GM21390 (cell line): ENCODE measurements around the gene HSD17B1.
"Not testable (repeated sequence)": the region's sequence is repeated elsewhere in the genome, so short reads cannot be mapped to it uniquely, and the experiment has no call there.

ENCODE experiments used
- ATAC-seq: cut with Tn5 transposase; IDR thresholded peaks from one replicate; pipeline ENCODE4 v1.9.1; 2021; ENCODE audit not compliant: unreplicated experiment

Gene HSD17B1

GRCh38 chr17:42552736-42553135, at the start of gene HSD17B1:
HSD17B1 (plus strand) TSS chr17:42552923; CDS start chr17:42552934, 11 bp downstream.
- not testable (repeated sequence) for ATAC-seq

DNA sequence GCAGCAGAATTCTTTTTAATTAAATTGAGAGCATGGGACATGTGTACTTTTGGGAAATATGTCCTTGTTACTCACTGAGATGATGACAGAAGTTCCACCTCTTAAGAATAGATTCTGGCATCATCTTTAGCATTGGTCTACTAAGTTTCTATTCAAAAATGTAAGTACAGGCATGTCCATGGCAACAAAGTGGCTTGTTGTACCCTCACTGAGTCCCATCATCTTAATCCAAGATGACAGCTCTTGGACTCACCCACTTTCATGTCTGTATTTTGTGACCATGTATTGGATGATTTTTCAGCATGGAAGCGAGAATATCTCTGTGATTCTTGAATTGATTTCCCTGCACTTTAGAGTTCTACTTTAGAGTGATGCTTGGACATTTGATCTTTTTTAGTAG, 49.8 kb upstream of the HSD17B1 start:
- ATAC-seq: no peak

GRCh38 chr17:42507671-42508070, 45.1 kb upstream of the HSD17B1 start:
- ATAC-seq: no peak

DNA sequence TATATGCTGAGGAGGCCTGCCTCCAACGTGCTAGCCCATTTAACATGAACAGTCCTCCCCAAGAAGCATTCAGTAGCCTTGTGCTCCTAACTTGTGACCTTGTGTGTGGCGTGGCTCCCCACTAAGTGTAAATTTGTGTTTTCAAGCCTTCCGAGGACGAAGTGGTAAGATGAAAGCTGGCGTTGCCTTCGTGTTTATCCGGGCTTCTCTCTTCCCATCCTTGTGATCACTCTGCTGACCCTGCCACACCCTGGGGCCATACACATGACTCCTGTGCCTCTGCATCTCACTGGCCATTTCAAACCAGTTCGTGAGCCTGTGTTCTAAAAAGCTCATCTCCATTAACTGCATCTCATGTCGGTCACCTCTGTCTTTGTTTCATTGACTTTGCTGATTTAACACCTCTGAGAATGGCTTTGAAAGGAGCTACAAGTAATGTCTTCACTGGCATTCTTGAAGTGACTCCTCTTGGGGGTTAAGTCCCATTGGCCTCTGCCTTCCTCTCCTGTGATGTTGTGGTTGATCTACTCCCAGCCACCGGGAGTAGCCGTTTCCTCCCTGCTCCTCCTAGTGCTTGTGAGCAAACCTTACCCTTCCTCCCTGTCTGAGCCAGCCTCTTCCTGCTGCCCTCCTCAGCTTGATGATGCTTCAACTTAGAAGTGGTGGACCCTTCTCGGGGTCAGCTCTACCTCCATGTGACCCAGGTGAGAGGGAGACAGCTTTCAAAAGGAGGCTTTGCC, 44.1 kb upstream of the HSD17B1 start:
- ATAC-seq: no peak

GRCh38 chr17:42509409-42509808, 43.3 kb upstream of the HSD17B1 start:
- no peak for ATAC-seq

GRCh38 chr17:42509841-42510240, 42.9 kb upstream of the HSD17B1 start:
- ATAC-seq: no peak

DNA sequence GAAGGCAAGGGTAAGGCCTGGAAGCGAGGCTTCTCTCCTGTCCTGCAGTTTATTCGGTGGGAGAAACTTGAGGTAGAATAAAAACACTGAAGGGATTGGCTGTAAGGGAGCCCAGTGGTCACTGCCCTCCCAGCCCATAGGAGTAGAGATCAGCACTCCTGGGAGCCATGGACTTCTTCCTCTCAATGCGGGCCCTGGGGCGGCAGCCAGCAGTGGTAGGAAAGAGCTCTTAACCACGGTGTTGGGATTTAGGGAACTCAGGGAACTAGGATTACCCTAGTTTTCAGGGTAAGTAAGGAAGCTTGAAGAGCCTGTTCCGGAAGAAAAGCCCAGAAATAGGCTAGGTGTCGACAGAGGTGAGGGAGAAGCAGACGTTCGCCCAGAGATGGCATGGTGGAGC, 40.5 kb upstream of the HSD17B1 start:
- ATAC-seq: no peak

- ATAC-seq: no peak
Measured at GRCh38 chr17:42512733-42513251, 39.9 kb upstream of the HSD17B1 start.

- no peak for ATAC-seq
Measured at GRCh38 chr17:42513686-42514085, 39.0 kb upstream of the HSD17B1 start.

DNA sequence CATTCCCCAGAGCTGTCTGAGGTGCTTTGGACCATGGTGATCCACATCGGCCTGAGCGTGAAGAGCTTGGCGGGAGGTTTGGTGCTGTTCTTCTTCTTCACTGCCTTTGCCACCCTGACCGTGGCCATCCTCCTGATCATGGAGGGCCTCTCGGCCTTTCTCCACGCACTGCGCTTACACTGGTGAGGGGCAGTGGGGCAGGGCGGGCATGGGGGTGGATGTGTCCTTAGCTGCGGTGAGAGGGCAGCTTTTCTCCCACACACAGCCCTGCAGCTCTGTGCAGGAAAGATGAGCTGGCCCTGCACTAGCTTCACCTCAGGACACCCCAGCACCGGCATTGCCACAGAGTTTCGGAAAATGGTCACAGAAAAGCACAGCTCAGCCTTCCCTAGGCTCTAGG, 38.4 kb upstream of the HSD17B1 start:
- no peak for ATAC-seq

GRCh38 chr17:42514867-42515266, 37.9 kb upstream of the HSD17B1 start:
- no peak for ATAC-seq

- ATAC-seq: no peak
Measured at GRCh38 chr17:42517516-42517915, 35.2 kb upstream of the HSD17B1 start.

DNA sequence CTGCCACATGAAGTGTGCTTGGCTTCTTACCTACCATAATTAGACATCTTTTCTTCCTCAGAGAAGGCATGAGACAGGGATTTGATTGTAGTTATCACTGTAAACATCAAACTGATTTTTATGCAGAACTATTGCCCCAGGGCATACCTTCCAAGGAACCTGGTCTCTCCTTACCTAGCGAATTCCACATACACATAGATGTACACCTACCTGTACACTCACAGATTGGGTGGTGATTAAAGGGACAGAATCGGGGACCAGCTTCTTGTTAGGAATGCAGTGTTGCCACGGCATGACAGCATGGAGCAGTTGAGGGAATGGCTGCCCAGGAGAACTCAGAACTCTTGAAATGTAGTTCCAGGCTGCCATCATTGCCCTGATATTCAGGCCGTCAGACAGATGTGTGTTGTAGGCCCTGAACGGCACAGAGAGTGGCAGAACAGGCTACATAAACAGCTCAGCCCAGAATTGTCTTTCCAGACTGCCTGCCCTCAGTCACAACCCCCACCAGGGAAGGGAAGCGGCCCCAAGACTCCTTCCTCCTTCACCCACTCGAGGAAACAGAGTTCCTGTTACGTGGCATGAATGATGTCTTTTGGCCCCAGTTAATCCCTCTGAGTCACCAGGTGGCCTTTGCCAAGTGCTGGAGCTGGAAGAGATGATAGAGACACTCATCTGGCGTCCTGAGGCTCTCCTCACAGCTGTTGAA, 34.5 kb upstream of the HSD17B1 start:
- no peak for ATAC-seq

- ATAC-seq: no peak
Measured at GRCh38 chr17:42518755-42519545, 33.8 kb upstream of the HSD17B1 start.

DNA sequence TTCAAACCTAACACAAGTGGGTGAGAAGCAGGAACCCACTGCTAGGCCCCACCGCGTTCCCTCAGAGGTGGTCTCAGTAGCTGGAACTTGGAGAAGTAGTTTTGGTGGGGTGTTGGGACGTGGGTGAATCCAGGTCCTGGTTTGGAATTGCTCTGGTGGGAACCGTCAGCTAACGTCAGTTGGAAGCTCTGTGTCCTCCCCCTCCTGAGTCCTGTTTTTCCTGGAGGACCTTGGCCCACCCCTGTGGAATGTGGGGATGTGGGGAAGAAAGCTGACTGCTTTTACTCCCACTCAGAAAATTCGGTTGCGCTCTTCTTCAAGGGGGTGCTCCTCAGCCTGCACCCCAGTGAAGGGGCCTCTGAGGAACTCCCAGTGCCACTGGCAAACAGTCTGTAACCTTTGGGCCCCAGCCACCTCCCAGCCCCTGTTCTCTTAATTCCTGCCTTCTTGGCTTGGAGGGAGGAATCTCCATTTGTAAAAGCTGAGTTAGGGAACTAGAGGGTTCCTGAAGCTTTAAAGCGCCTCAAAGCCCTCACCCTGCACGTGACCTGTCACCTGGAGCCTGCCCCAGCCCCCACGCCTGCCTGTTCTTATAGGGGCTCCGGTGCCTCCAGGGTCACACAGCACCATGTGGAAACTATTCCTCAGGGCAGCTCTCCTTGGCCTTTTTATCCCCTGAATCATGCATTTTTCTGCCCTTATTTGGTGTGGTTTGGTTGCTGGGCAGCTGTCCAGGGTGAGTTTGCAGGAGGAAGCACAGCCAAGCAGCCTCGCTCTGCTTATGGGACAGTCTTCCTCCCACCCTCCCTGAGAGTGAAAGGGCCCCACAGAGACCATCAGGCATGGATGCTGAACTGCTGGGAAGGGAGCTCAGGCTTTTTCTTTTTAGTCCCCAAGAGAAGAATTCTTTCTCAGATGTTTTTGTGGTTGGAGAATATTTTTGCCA, 32.9 kb upstream of the HSD17B1 start:
- ATAC-seq: no peak

GRCh38 chr17:42520540-42520951, 32.2 kb upstream of the HSD17B1 start:
- no peak for ATAC-seq

GRCh38 chr17:42521036-42521435, 31.7 kb upstream of the HSD17B1 start:
- no peak for ATAC-seq

- no peak for ATAC-seq
Measured at GRCh38 chr17:42521666-42522262, 31.0 kb upstream of the HSD17B1 start.

DNA sequence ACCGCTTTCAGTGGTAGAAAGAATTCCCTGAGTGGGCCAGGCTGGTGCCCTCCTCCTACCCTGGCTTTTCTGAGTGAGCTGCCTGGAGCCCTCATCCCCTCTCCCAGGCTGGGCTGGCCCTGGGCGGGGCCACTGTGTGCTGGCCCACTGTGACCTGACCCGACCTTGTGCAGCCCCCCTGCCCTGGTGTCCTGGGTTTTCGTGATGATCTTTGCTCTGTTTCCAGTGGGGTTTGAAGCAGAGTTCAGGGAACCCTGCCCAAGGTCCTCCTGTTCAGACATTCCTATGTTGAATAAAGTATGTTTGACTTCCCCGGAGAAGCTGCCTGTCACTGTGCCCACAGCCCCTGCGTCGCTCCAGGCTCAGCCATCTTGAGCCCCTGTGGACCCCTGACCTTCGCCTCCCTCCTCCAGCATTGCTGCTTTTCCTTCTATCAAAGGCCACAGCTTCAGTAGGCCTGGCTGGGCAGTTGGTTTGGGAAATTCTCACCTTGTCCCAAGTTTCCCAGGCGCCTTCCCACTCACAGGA, 30.4 kb upstream of the HSD17B1 start:
- ATAC-seq: no peak

DNA sequence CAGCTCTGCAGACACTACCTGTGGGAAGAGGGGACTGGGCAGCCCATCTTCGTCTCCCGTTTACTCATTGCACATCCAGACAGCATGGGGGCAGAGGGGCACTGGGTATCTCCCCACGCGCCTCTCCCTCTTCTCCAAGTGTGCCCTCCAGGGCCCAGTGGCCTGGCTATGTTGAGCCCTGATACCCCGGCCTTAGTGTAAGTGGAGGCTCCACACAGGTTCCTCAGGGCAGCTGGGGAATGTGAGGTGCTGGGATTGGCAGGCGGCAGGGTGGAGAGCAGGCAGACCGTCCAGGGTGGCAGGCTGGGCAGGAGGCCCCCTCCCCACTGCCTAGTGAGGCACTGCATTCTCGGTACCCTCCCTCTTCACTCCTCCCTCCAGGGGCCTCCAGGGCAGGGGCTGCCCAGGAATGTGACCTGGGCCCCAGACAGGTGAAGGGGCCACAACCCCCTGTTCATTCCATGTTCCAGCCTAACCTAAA, 29.9 kb upstream of the HSD17B1 start:
- ATAC-seq: no peak
